Mesenchymal stem cell (in vitro differentiated cells and primary cell): ENCODE results near the gene CHCHD1.

ENCODE experiments used
- DNase-seq: peaks from one replicate; pipeline ENCODE4 v3.0.0-alpha.2; 2013
- H2AFZ ChIP-seq: one replicate; pipeline ENCODE4 v1.6.1; 2013; ENCODE audit warnings: low read depth, mild to moderate bottlenecking, control low read depth, inconsistent platforms, low read length, moderate library complexity
- H2AK5ac ChIP-seq: 2 replicates; pipeline ENCODE4 v1.6.1; 2013; ENCODE audit warnings: low read length, moderate library complexity, mild to moderate bottlenecking, inconsistent platforms; ENCODE audit not compliant: severe bottlenecking
- H2BK120ac ChIP-seq: one replicate; pipeline ENCODE4 v1.6.1; 2013; ENCODE audit warnings: low read depth, mild to moderate bottlenecking, inconsistent platforms, low read length, moderate library complexity
- H2BK12ac ChIP-seq, 2 experiments: one replicate each; pipeline ENCODE4 v1.6.1; 2013; ENCODE audit warnings: inconsistent platforms in 2 of 2, low read length in 2 of 2, mild to moderate bottlenecking in 2 of 2, moderate library complexity in 2 of 2, control low read depth in 1 of 2
- H2BK15ac ChIP-seq: one replicate; pipeline ENCODE4 v1.6.1; 2013; ENCODE audit warnings: mild to moderate bottlenecking, low read depth, inconsistent platforms; ENCODE audit not compliant: poor library complexity, severe bottlenecking
- H2BK5ac ChIP-seq: 2 replicates; pipeline ENCODE4 v1.6.1; 2013; ENCODE audit warnings: low read depth, mild to moderate bottlenecking, low read length, control low read depth, inconsistent platforms; ENCODE audit not compliant: poor library complexity, severe bottlenecking
- H3K14ac ChIP-seq, 2 experiments: one replicate each; pipeline ENCODE4 v1.6.1; 2013; ENCODE audit warnings: inconsistent platforms in 2 of 2, low read length in 2 of 2, control low read depth in 1 of 2, mild to moderate bottlenecking in 1 of 2, moderate library complexity in 1 of 2
- H3K18ac ChIP-seq, 2 experiments: one replicate each; pipeline ENCODE4 v1.6.1; 2013; ENCODE audit warnings: inconsistent platforms in 2 of 2, low read length in 2 of 2, control low read depth in 1 of 2, low read depth in 1 of 2, mild to moderate bottlenecking in 1 of 2
- H3K23ac ChIP-seq, 2 experiments: one replicate each; pipeline ENCODE4 v1.6.1; 2013; ENCODE audit warnings: inconsistent platforms in 2 of 2, low read length in 2 of 2, mild to moderate bottlenecking in 2 of 2, moderate library complexity in 2 of 2, control low read depth in 1 of 2
- H3K27ac ChIP-seq: 2 replicates; pipeline ENCODE4 v1.5.1; 2013; ENCODE audit warnings: mild to moderate bottlenecking, moderate library complexity, low read length, control low read depth, inconsistent platforms; ENCODE audit not compliant: poor library complexity, severe bottlenecking
- H3K27me3 ChIP-seq, 2 experiments: 2 replicates each; pipeline versions ENCODE4 v1.6.1 to v1.7.0; 2013; ENCODE audit warnings: low read length in 2 of 2, mild to moderate bottlenecking in 2 of 2, moderate library complexity in 2 of 2, control low read depth in 1 of 2, inconsistent platforms in 1 of 2; ENCODE audit not compliant: control insufficient read depth in 1 of 2, insufficient read depth in 1 of 2
- H3K36me3 ChIP-seq, 2 experiments: 2 replicates each; pipeline versions ENCODE4 v1.6.1 to v1.7.0; 2013; ENCODE audit warnings: low read length in 2 of 2, control low read depth in 1 of 2, inconsistent platforms in 1 of 2, low read depth in 1 of 2, mild to moderate bottlenecking in 1 of 2; ENCODE audit not compliant: insufficient read depth in 2 of 2, control insufficient read depth in 1 of 2
- H3K4ac ChIP-seq, 2 experiments: one replicate each; pipeline ENCODE4 v1.6.1; 2013; ENCODE audit warnings: inconsistent platforms in 2 of 2, low read length in 2 of 2, mild to moderate bottlenecking in 2 of 2, moderate library complexity in 2 of 2, control low read depth in 1 of 2, low read depth in 1 of 2
- H3K4me1 ChIP-seq: 2 replicates; pipeline ENCODE4 v1.6.1; 2013; ENCODE audit warnings: low read depth, low read length, control low read depth; ENCODE audit not compliant: control insufficient read depth, insufficient read depth
- H3K4me2 ChIP-seq: 2 replicates; pipeline ENCODE4 v1.6.1; 2013; ENCODE audit warnings: low read length, mild to moderate bottlenecking, inconsistent platforms; ENCODE audit not compliant: poor library complexity, severe bottlenecking
- H3K4me3 ChIP-seq, 2 experiments: 2 replicates each; pipeline versions ENCODE4 v1.5.1 to v1.7.0; 2013; ENCODE audit warnings: low read length in 2 of 2, mild to moderate bottlenecking in 2 of 2, control low read depth in 1 of 2, low read depth in 1 of 2; ENCODE audit not compliant: insufficient read depth in 1 of 2
- H3K79me1 ChIP-seq: replicated peaks from 2 replicates; pipeline ENCODE4 v1.6.1; 2013; ENCODE audit warnings: mild to moderate bottlenecking, control low read depth, low read length, inconsistent platforms; ENCODE audit not compliant: poor library complexity, severe bottlenecking
- H3K9ac ChIP-seq: 2 replicates; pipeline ENCODE4 v1.7.0; 2013; ENCODE audit warnings: mild to moderate bottlenecking, low read length, moderate library complexity
- H3K9me3 ChIP-seq: 2 replicates; pipeline ENCODE4 v1.7.0; 2013; ENCODE audit warnings: mild to moderate bottlenecking, low read length; ENCODE audit not compliant: control insufficient read depth
- H4K8ac ChIP-seq: one replicate; pipeline ENCODE4 v1.6.1; 2013; ENCODE audit warnings: inconsistent platforms, mild to moderate bottlenecking, low read length, moderate library complexity
- H4K91ac ChIP-seq: one replicate; pipeline ENCODE4 v1.6.1; 2013; ENCODE audit warnings: mild to moderate bottlenecking, low read length, inconsistent platforms
- WGBS: methylation state at CpG from one replicate; pipeline ENCODE4 v1.1.7; 2013; ENCODE audit warnings: mixed read lengths; 5-methylcytosine and 5-hydroxymethylcytosine counted together

The CHCHD1 gene

GRCh38 chr10:73785211-73785720 is 3.4 kb downstream of the CHCHD1 start, which contains the start of gene ZSWIM8:
Gene ZSWIM8, plus strand, starts transcription at chr10:73785606. Its CDS starts 273 bp downstream, at chr10:73785879.
- WGBS: under 1% methylated on average over 34 of the region's 36 CpGs
- H3K4me1 ChIP-seq: peaks cover 11% of the 10 kb centered on the region
- no peaks in the 10 kb centered on the region for H3K27me3 ChIP-seq
- H2BK12ac ChIP-seq: peak within 1 kb of the TSS in 1 of 2 experiments; percentile 55
- peak within 1 kb of the TSS; percentile 80 for H2BK5ac ChIP-seq
- H3K14ac ChIP-seq: peak within 1 kb of the TSS; percentile 66 to 81
- H4K8ac ChIP-seq: peak within 1 kb of the TSS; percentile 80
- no peaks in the 10 kb centered on the region for H3K9me3 ChIP-seq
- peak within 1 kb of the TSS; percentile 31 for H4K91ac ChIP-seq
- peaks cover 14% of the 10 kb centered on the region for H3K79me1 ChIP-seq
- peak within 1 kb of the TSS; percentile 95 for H3K9ac ChIP-seq
- H2AFZ ChIP-seq: peak within 1 kb of the TSS; percentile 5
- H3K4me3 ChIP-seq: peak within 1 kb of the TSS; percentile 88 to 90
- H3K4me2 ChIP-seq: peak within 1 kb of the TSS; percentile 96
- H3K4ac ChIP-seq: peak within 1 kb of the TSS; percentile 9 to 82
- H2AK5ac ChIP-seq: no peak within 1 kb of the TSS
- peak; percentile 98 for DNase-seq
- H3K23ac ChIP-seq: peak within 1 kb of the TSS in 1 of 2 experiments; percentile 84
- peaks cover 17 to 21% of the 10 kb centered on the region in 2 experiments for H3K36me3 ChIP-seq
- peak within 1 kb of the TSS; percentile 78 to 87 for H3K18ac ChIP-seq
- H2BK120ac ChIP-seq: peak within 1 kb of the TSS; percentile 58
- peak within 1 kb of the TSS; percentile 94 for H3K27ac ChIP-seq
- H2BK15ac ChIP-seq: peak within 1 kb of the TSS; percentile 80

- Histone ChIP-seq H4K8ac (peak overlapping the region; percentile 80), H3K4me3 (peak overlapping the region; percentile 88 to 90), H2BK15ac (peak overlapping the region; percentile 80), H3K27me3 (no peaks in the 10 kb centered on the region), H2BK5ac (peak overlapping the region; percentile 80), H3K23ac (peak overlapping the region in 1 of 2 experiments; percentile 84), H3K4me1 (peaks cover 9% of the 10 kb centered on the region), H3K36me3 (peaks cover 22 to 25% of the 10 kb centered on the region in 2 experiments), H3K4ac (peak overlapping the region; percentile 9 to 82), H3K79me1 (peaks cover 16% of the 10 kb centered on the region), H3K27ac (peak overlapping the region; percentile 69), H2AK5ac (no peak overlapping the region), H2AFZ (peak overlapping the region; percentile 5), H4K91ac (no peak overlapping the region), H3K9me3 (no peaks in the 10 kb centered on the region), H3K4me2 (peak overlapping the region; percentile 96), H2BK12ac (peak overlapping the region in 1 of 2 experiments; percentile 55), H3K9ac (peak overlapping the region; percentile 95), H3K14ac (peak overlapping the region; percentile 66 to 81), H2BK120ac (peak overlapping the region; percentile 58), H3K18ac (peak overlapping the region in 1 of 2 experiments; percentile 87)
- peak; percentile 85 for DNase-seq
- under 1% methylated on average over 54 of the region's 54 CpGs for WGBS
Measured at GRCh38 chr10:73785721-73786511, 4.1 kb downstream of the CHCHD1 start.

GRCh38 chr10:73786512-73786885 is 4.7 kb downstream of the CHCHD1 start:
- no peak overlapping the region for H2BK120ac ChIP-seq
- H4K8ac ChIP-seq: no peak overlapping the region
- H3K18ac ChIP-seq: no peak overlapping the region
- no peak overlapping the region for H3K27ac ChIP-seq
- 36% methylated on average over 2 of the region's 2 CpGs for WGBS
- H3K14ac ChIP-seq: no peak overlapping the region
- H3K27me3 ChIP-seq: no peaks in the 10 kb centered on the region
- H3K9me3 ChIP-seq: no peaks in the 10 kb centered on the region
- no peak overlapping the region for H2BK5ac ChIP-seq
- H2BK15ac ChIP-seq: no peak overlapping the region
- peaks cover 7% of the 10 kb centered on the region for H3K4me1 ChIP-seq
- no peak overlapping the region for H2AK5ac ChIP-seq
- no peak overlapping the region for H2AFZ ChIP-seq
- H3K36me3 ChIP-seq: peaks cover 28 to 31% of the 10 kb centered on the region in 2 experiments
- peak overlapping the region; percentile 96 for H3K4me2 ChIP-seq
- no peak overlapping the region for H4K91ac ChIP-seq
- peak overlapping the region; percentile 95 for H3K9ac ChIP-seq
- H3K23ac ChIP-seq: no peak overlapping the region
- DNase-seq: no peak
- H2BK12ac ChIP-seq: no peak overlapping the region
- H3K4ac ChIP-seq: no peak overlapping the region
- H3K79me1 ChIP-seq: peaks cover 15% of the 10 kb centered on the region
- peak overlapping the region; percentile 88 to 90 for H3K4me3 ChIP-seq
